Measurements from ENCODE around the gene ARL8B. TPM values are rescaled to one million over a fixed set of nuclear protein-coding genes. Genes with fewer than 3 reads are reported as not detected.

ARL8B gene
- total and polyA plus RNA-seq, 2 donors (not counting 1 experiment from before 2014, with no cell fraction given): 74.8 to 98.4 TPM

DNA sequence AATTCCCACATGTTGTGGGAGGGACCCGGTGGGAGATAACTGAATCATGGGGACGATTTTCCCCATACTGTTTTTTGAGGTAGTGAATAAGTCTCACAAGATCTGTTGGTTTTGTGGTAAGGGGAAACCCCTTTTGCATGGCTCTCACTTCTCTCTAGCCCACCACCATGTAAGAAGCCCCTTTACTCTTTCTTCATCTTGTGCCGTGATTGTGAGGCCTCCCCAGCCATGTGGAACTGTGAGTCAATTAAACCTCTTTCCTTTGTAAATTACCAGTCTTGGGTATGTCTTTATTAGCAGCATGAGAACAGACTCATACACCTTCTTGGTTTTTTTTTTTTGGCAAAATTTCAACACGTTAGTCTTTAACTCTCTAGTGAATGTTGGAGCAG is 18.1 kb downstream of the ARL8B start:
- Histone ChIP-seq H3K36me3 (ENCODE audit: control insufficient read depth, insufficient read depth, low read length) (no peaks in the 10 kb centered on the region), H3K9me3 (ENCODE audit: control insufficient read depth, insufficient read depth, low read depth, low read length) (no peaks in the 10 kb centered on the region), H3K9ac (ENCODE audit: insufficient read depth, low read length) (no peak overlapping the region), H4K20me1 (ENCODE audit: control insufficient read depth, extremely low read depth, insufficient read depth, low read length) (peaks cover 8% of the 10 kb centered on the region), H3K27ac (ENCODE audit: insufficient read depth, low read length) (no peak overlapping the region), H3K4me1 (ENCODE audit: control insufficient read depth, extremely low read depth, insufficient read depth, low read length) (peaks cover 19% of the 10 kb centered on the region), H3K4me3 (replicated peaks in 1 of 4; ENCODE audit: control extremely low read depth in 1 of 4, insufficient read depth in 1 of 4, low read depth in 3 of 4, low read length in 4 of 4) (no peak overlapping the region), H3K4me2 (ENCODE audit: extremely low read depth, insufficient read depth, low read length) (no peak overlapping the region), H2AFZ (ENCODE audit: low read length) (no peak overlapping the region), H3K27me3 (ENCODE audit: control insufficient read depth, insufficient read depth, low read length) (no peaks in the 10 kb centered on the region), H3K79me2 (ENCODE audit: control insufficient read depth, insufficient read depth, low read length) (peaks cover 85% of the 10 kb centered on the region)
- DNase-seq (ENCODE audit: low read depth in 2 of 2): no peak
- no peak for TF ChIP-seq EZH2 (IDR thresholded peaks at IDR 0.05; ENCODE audit: low read length, missing control alignments)
- TF ChIP-seq, protein P1, sequence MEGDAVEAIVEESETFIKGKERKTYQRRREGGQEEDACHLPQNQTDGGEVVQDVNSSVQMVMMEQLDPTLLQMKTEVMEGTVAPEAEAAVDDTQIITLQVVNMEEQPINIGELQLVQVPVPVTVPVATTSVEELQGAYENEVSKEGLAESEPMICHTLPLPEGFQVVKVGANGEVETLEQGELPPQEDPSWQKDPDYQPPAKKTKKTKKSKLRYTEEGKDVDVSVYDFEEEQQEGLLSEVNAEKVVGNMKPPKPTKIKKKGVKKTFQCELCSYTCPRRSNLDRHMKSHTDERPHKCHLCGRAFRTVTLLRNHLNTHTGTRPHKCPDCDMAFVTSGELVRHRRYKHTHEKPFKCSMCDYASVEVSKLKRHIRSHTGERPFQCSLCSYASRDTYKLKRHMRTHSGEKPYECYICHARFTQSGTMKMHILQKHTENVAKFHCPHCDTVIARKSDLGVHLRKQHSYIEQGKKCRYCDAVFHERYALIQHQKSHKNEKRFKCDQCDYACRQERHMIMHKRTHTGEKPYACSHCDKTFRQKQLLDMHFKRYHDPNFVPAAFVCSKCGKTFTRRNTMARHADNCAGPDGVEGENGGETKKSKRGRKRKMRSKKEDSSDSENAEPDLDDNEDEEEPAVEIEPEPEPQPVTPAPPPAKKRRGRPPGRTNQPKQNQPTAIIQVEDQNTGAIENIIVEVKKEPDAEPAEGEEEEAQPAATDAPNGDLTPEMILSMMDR (conservative IDR thresholded peaks at IDR 0.05 in 1 of 2, IDR thresholded peaks at IDR 0.05 in 1 of 2; ENCODE audit: low read depth in 1 of 2, low read length in 2 of 2): no peak

DNA sequence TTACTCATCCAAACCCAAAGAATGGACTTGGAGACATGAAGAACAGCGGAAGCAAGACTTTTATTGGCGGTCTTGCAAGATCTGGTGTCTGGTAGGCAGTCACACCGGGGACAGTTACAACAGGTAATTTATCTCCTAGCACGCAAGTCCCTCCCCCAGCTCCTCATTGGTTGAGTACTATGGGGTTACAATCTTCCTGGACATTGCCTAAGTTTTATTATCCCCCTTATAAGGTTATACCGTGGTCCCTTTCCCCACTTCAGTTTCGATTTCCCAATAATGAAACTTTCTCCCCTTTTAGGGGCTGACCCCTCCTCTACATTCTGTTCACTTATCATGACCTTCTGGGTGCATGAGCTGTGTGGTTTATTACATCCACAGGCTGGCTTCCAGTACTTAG is 18.7 kb downstream of the ARL8B start:
- Histone ChIP-seq H3K36me3 (ENCODE audit: control insufficient read depth, insufficient read depth, low read length) (no peaks in the 10 kb centered on the region), H3K27ac (ENCODE audit: insufficient read depth, low read length) (no peak overlapping the region), H3K4me2 (ENCODE audit: extremely low read depth, insufficient read depth, low read length) (no peak overlapping the region), H3K9ac (ENCODE audit: insufficient read depth, low read length) (no peak overlapping the region), H3K4me3 (replicated peaks in 1 of 4; ENCODE audit: control extremely low read depth in 1 of 4, insufficient read depth in 1 of 4, low read depth in 3 of 4, low read length in 4 of 4) (no peak overlapping the region), H4K20me1 (ENCODE audit: control insufficient read depth, extremely low read depth, insufficient read depth, low read length) (peaks cover 8% of the 10 kb centered on the region), H2AFZ (ENCODE audit: low read length) (no peak overlapping the region), H3K9me3 (ENCODE audit: control insufficient read depth, insufficient read depth, low read depth, low read length) (no peaks in the 10 kb centered on the region), H3K79me2 (ENCODE audit: control insufficient read depth, insufficient read depth, low read length) (peaks cover 84% of the 10 kb centered on the region), H3K27me3 (ENCODE audit: control insufficient read depth, insufficient read depth, low read length) (no peaks in the 10 kb centered on the region), H3K4me1 (ENCODE audit: control insufficient read depth, extremely low read depth, insufficient read depth, low read length) (peaks cover 19% of the 10 kb centered on the region)
- TF ChIP-seq, protein P1 (conservative IDR thresholded peaks at IDR 0.05 in 1 of 2, IDR thresholded peaks at IDR 0.05 in 1 of 2; ENCODE audit: low read depth in 1 of 2, low read length in 2 of 2): no peak
- no peak for TF ChIP-seq EZH2 (IDR thresholded peaks at IDR 0.05; ENCODE audit: low read length, missing control alignments)
- DNase-seq (ENCODE audit: low read depth in 2 of 2): no peak

DNA sequence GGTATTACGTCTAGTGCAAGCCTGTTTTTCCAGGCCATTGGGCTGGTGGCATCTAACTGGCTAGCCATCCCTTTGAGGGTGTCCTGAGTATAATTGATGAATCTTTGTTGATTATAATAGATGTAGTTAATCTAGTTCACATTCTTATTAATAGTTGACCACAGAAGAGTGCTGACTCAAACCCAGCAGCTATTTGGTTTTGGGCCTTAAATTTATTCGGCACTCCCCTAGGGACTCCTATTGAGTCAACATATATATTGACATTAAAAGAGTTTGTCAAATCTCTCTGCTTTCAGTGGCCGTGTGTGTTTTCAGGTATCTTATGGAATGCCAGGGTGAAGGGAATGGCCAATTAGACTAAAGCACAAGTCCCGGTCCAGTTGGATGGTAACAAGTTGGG is 19.7 kb downstream of the ARL8B start:
- H4K20me1 ChIP-seq (ENCODE audit: control insufficient read depth, extremely low read depth, insufficient read depth, low read length): peaks cover 8% of the 10 kb centered on the region

More for the DNA sequence above, 19.7 kb downstream of the ARL8B start:
- no peak overlapping the region for H3K9ac ChIP-seq (ENCODE audit: insufficient read depth, low read length)
- TF ChIP-seq, protein P1 (conservative IDR thresholded peaks at IDR 0.05 in 1 of 2, IDR thresholded peaks at IDR 0.05 in 1 of 2; ENCODE audit: low read depth in 1 of 2, low read length in 2 of 2): no peak
- no peak for TF ChIP-seq EZH2 (IDR thresholded peaks at IDR 0.05; ENCODE audit: low read length, missing control alignments)
- H3K79me2 ChIP-seq (ENCODE audit: control insufficient read depth, insufficient read depth, low read length): peaks cover 85% of the 10 kb centered on the region
- DNase-seq (ENCODE audit: low read depth in 2 of 2): no peak
- H2AFZ ChIP-seq (ENCODE audit: low read length): no peak overlapping the region
- no peaks in the 10 kb centered on the region for H3K36me3 ChIP-seq (ENCODE audit: control insufficient read depth, insufficient read depth, low read length)
- peaks cover 17% of the 10 kb centered on the region for H3K4me1 ChIP-seq (ENCODE audit: control insufficient read depth, extremely low read depth, insufficient read depth, low read length)
- no peaks in the 10 kb centered on the region for H3K27me3 ChIP-seq (ENCODE audit: control insufficient read depth, insufficient read depth, low read length)
- no peaks in the 10 kb centered on the region for H3K9me3 ChIP-seq (ENCODE audit: control insufficient read depth, insufficient read depth, low read depth, low read length)
- no peak overlapping the region for H3K4me2 ChIP-seq (ENCODE audit: extremely low read depth, insufficient read depth, low read length)
- H3K4me3 ChIP-seq (replicated peaks in 1 of 4; ENCODE audit: control extremely low read depth in 1 of 4, insufficient read depth in 1 of 4, low read depth in 3 of 4, low read length in 4 of 4): no peak overlapping the region
- no peak overlapping the region for H3K27ac ChIP-seq (ENCODE audit: insufficient read depth, low read length)

All from fibroblast of lung (primary cell).